GM18502 (cell line): ENCODE measurements around the gene GJC2.
"Not testable (repeated sequence)": the region's sequence is repeated elsewhere in the genome, so short reads cannot be mapped to it uniquely, and the experiment has no call there.

Experiments
- ATAC-seq: cut with Tn5 transposase; IDR thresholded peaks from one replicate; pipeline ENCODE4 v1.9.1; 2021; ENCODE audit warnings: mild to moderate bottlenecking; ENCODE audit not compliant: unreplicated experiment, poor library complexity

The GJC2 gene

GRCh38 chr1:228170666-228171065 lies 20.9 kb downstream of the GJC2 start:
- ATAC-seq = no peak

- ATAC-seq = no peak
These were observed 21.6 kb downstream of the GJC2 start for GRCh38 chr1:228171221-228171891.

GRCh38 chr1:228172591-228173527 lies 23.1 kb downstream of the GJC2 start:
- no peak for ATAC-seq

- not testable (repeated sequence) for ATAC-seq
These were observed 24.1 kb downstream of the GJC2 start for GRCh38 chr1:228173528-228174481.

- ATAC-seq = no peak
These were observed 25.0 kb downstream of the GJC2 start for GRCh38 chr1:228174482-228175315.

- ATAC-seq = no peak
These were observed 25.7 kb downstream of the GJC2 start for GRCh38 chr1:228175316-228176023.

- no peak for ATAC-seq
These were observed 26.3 kb downstream of the GJC2 start for GRCh38 chr1:228176024-228176395.

- ATAC-seq = no peak
These were observed 26.9 kb downstream of the GJC2 start for GRCh38 chr1:228176461-228177182.

GRCh38 chr1:228177183-228177475 lies 27.4 kb downstream of the GJC2 start:
- no peak for ATAC-seq

- ATAC-seq = no peak
These were observed 28.3 kb downstream of the GJC2 start for GRCh38 chr1:228177721-228178710.

- ATAC-seq = no peak
These were observed 29.3 kb downstream of the GJC2 start for GRCh38 chr1:228178737-228179684.

- no peak for ATAC-seq
These were observed 30.7 kb downstream of the GJC2 start for GRCh38 chr1:228180271-228180958.

- no peak for ATAC-seq
These were observed 31.4 kb downstream of the GJC2 start for GRCh38 chr1:228180959-228181644.

GRCh38 chr1:228181645-228182034 lies 31.9 kb downstream of the GJC2 start:
- no peak for ATAC-seq
